ENCODE data around the gene DOCK2.

GRCh38 chr5:169745441-169746146 lies 108.5 kb downstream of the DOCK2 start:
- TF ChIP-seq ATF3 (CRISPR knock-in tag; conservative IDR thresholded peaks at IDR 0.05), result no peak
- TF ChIP-seq NFYB (CRISPR knock-in tag; conservative IDR thresholded peaks at IDR 0.05; ENCODE audit: low read depth), result no peak
- TF ChIP-seq NR2C2 (CRISPR knock-in tag; IDR thresholded peaks at IDR 0.05), result no peak

All from WTC11 (cell line).